Measurements from ENCODE around the gene TSPAN9. TPM values are rescaled to one million over a fixed set of nuclear protein-coding genes. Genes with fewer than 3 reads are reported as not detected.

Gene TSPAN9
- total RNA-seq, 1 experiment from 2014 or later, result 13.2 TPM

DNA sequence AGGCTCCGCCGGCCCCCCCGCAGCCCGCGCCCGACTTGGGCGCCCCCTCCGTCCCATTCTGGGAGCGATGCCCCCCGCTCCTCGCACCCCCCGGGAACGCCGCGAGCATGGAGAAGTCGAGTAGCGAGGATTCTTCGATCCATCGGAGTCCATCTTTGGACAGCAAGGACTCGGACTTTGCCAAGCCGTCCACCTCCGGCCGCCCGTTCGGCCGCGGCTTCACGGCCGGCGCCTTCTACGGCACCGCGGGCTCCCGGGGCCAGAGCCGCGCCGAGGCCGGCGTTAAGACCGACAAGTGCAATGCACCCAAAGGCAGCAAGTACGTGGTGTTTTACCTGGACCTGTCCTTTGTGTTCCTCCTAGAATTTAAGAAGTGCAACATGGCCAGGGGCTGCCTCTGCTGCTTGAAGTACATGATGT is 123.6 kb downstream of the TSPAN9 start:
- H3K36me3 ChIP-seq (ENCODE audit: control insufficient read depth in 1 of 2, insufficient read depth in 2 of 2, low read length in 2 of 2), result no peaks in the 10 kb centered on the region
- TF ChIP-seq ELF1 (IDR thresholded peaks at IDR 0.05; ENCODE audit: borderline replicate concordance, low read depth), result no peak
- no peak for TF ChIP-seq EGR1 (IDR thresholded peaks at IDR 0.05; ENCODE audit: low read depth)
- CTCF ChIA-PET, result no interaction called here
- H3K9me2 ChIP-seq (ENCODE audit: insufficient read depth), result no peaks in the 10 kb centered on the region
- DNase-seq (ENCODE audit: low read depth, low spot score) (no peak), ATAC-seq (no peak)
- RAD21 ChIA-PET (ENCODE audit: low non-redundant PET in 1 of 2, low total read pairs in 2 of 2, uncharacterized antibody in 2 of 2, unreplicated experiment in 2 of 2), result no interaction called here
- no peak overlapping the region for H2AFZ ChIP-seq (ENCODE audit: low read depth, low read length, poor library complexity, severe bottlenecking)
- H3K27ac ChIP-seq (ENCODE audit: low read depth, low read length), result no peak overlapping the region
- POLR2A ChIA-PET, result no interaction called here
- no TSS peak for BruUV-seq (replicated peaks)
- no peak overlapping the region for H3K4me3 ChIP-seq (replicated peaks in 1 of 2; ENCODE audit: low read depth in 1 of 2, low read length in 2 of 2)
- H3K27me3 ChIP-seq (ENCODE audit: insufficient read depth, low read length), result no peaks in the 10 kb centered on the region
- peaks cover 0 to 22% of the 10 kb centered on the region in 2 experiments; a peak in 2 of 4 replicates for H3K4me1 ChIP-seq (ENCODE audit: control insufficient read depth in 1 of 2, insufficient read depth in 2 of 2, low read length in 2 of 2)
- H4K20me1 ChIP-seq (ENCODE audit: insufficient read depth), result no peaks in the 10 kb centered on the region
- no peak overlapping the region for H3K4me2 ChIP-seq (ENCODE audit: low read length)
- intact Hi-C loops (cut with micrococcal nuclease), result loop anchor here (5.0 kb wide), 1 partner anchor 76 kb away; no protein-coding TSS in a partner anchor
- H3K9me3 ChIP-seq (ENCODE audit: control insufficient read depth in 1 of 2, insufficient read depth in 1 of 2, low read depth in 1 of 2, low read length in 2 of 2), result no peaks in the 10 kb centered on the region
- H3K79me2 ChIP-seq (ENCODE audit: insufficient read depth, low read length), result no peaks in the 10 kb centered on the region
- no peak overlapping the region for H3K9ac ChIP-seq (ENCODE audit: low read length)

DNA sequence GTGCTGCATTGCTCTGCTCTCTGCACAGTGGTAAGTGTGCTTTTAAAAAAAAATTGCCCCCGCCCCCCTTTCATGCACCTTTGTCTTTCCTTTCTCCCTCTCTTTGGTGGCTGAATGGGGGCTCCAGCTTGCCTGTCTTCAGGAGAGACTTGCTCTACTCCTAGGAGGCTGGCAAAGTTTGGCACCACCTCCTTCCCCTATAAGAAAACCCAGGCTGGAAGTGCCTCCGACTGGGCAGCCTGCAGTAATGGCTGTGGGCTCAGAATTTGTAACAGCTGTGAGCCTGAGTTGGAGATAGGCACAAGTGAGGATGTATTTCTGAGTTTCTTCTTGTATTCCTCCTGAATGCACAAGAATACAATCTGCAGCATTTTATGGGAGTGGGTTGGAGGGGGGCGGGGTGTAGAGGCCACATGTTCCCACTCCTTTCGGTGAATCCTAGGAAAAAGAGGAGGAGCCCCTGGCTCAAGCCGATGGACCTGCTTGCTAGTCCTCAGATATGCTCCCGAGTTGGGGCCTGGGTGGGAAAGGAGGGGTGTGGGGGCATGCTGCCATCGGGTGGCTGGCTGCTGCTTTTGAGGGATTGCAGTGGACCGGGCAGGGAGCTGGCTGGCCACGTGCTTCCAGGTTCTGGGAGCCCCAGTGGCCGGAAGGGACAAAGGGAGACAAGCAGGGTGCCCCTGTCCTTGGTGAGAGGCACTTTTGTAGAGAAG is 124.3 kb downstream of the TSPAN9 start:
- Histone ChIP-seq H3K9me3 (ENCODE audit: control insufficient read depth in 1 of 2, insufficient read depth in 1 of 2, low read depth in 1 of 2, low read length in 2 of 2) (no peaks in the 10 kb centered on the region), H3K9me2 (ENCODE audit: insufficient read depth) (no peaks in the 10 kb centered on the region), H3K27ac (ENCODE audit: low read depth, low read length) (no peak overlapping the region), H3K4me3 (replicated peaks in 1 of 2; ENCODE audit: low read depth in 1 of 2, low read length in 2 of 2) (no peak overlapping the region), H3K79me2 (ENCODE audit: insufficient read depth, low read length) (no peaks in the 10 kb centered on the region), H3K9ac (ENCODE audit: low read length) (no peak overlapping the region), H3K27me3 (ENCODE audit: insufficient read depth, low read length) (no peaks in the 10 kb centered on the region), H4K20me1 (ENCODE audit: insufficient read depth) (no peaks in the 10 kb centered on the region), H3K4me2 (ENCODE audit: low read length) (no peak overlapping the region), H2AFZ (ENCODE audit: low read depth, low read length, poor library complexity, severe bottlenecking) (no peak overlapping the region), H3K4me1 (ENCODE audit: control insufficient read depth in 1 of 2, insufficient read depth in 2 of 2, low read length in 2 of 2) (peaks cover 0 to 16% of the 10 kb centered on the region in 2 experiments; a peak in 2 of 4 replicates), H3K36me3 (ENCODE audit: control insufficient read depth in 1 of 2, insufficient read depth in 2 of 2, low read length in 2 of 2) (no peaks in the 10 kb centered on the region)
- ChIA-PET CTCF (interaction anchor here (1.7 kb wide), 1 partner anchor 12 kb away, joined by 5 read pairs; no protein-coding TSS in a partner anchor), POLR2A (interaction anchor here (1.1 kb wide), 1 partner anchor 33 kb away, joined by 3 read pairs; no protein-coding TSS in a partner anchor), RAD21 (ENCODE audit: low non-redundant PET in 1 of 2, low total read pairs in 2 of 2, uncharacterized antibody in 2 of 2, unreplicated experiment in 2 of 2) (no interaction called here)
- no peak for DNase-seq (ENCODE audit: low read depth, low spot score)
- no peak for TF ChIP-seq EZH2 (IDR thresholded peaks at IDR 0.05)
- ATAC-seq, result no peak
- intact Hi-C loops (cut with micrococcal nuclease), result loop anchor here (5.0 kb wide), 1 partner anchor 76 kb away; no protein-coding TSS in a partner anchor
- no TSS peak for BruUV-seq (replicated peaks)

Measured in HCT116 (cell line).